OCI-LY7 (cell line): ENCODE data around the gene LAMA3. TPM values are rescaled to one million over a fixed set of nuclear protein-coding genes. Genes with fewer than 3 reads are reported as not detected.

Experiments
- BruUV-seq: library from RNA; stranded (reverse); fragments of 400-500 nt; replicated peaks from 2 replicates; lab custom pipeline; 2021; lab: Mats Ljungman, UMichigan
- CTCF ChIA-PET: fragments of 300-600 bp; sonication (Branson Sonifier 250); formaldehyde crosslinking; loops from one replicate; lab custom pipeline; 2022; ENCODE audit warnings: antibody characterized with exemption; ENCODE audit not compliant: unreplicated experiment; lab: Charles Lee
- POLR2A ChIA-PET: fragments of 300-600 bp; sonication (Branson Sonifier 250); formaldehyde crosslinking; loops from one replicate; lab custom pipeline; 2022; ENCODE audit warnings: antibody characterized with exemption; lab: Charles Lee
- DNase-seq: peaks from one replicate; pipeline ENCODE4 v3.0.0-alpha.2; 2015; ENCODE audit warnings: low spot score
- H2AFZ ChIP-seq: fragments of 200-600 bp; sonication (generic), shearing (Covaris generic); 2 replicates; pipeline ENCODE4 v1.6.1; 2014; ENCODE audit warnings: mild to moderate bottlenecking, antibody characterized with exemption, low read length, moderate library complexity
- H3K27ac ChIP-seq: fragments of 200-600 bp; sonication (generic); 2 replicates; pipeline ENCODE4 v1.5.1; 2014; ENCODE audit warnings: mixed run types, low read depth, mild to moderate bottlenecking, moderate library complexity, low read length, inconsistent platforms; ENCODE audit not compliant: poor library complexity, severe bottlenecking
- H3K36me3 ChIP-seq: fragments of 200-600 bp; sonication (generic); 2 replicates; pipeline ENCODE4 v1.6.1; 2014; ENCODE audit warnings: mild to moderate bottlenecking, antibody characterized with exemption, low read length, moderate library complexity, mixed read lengths; ENCODE audit not compliant: insufficient read depth
- H3K4me1 ChIP-seq: fragments of 200-600 bp; sonication (generic); 2 replicates; pipeline ENCODE4 v1.5.1; 2014; ENCODE audit warnings: mild to moderate bottlenecking, low read length; ENCODE audit not compliant: insufficient read depth, poor library complexity, severe bottlenecking
- H3K4me2 ChIP-seq: fragments of 200-600 bp; sonication (generic); 2 replicates; pipeline ENCODE4 v1.6.1; 2014; ENCODE audit warnings: mild to moderate bottlenecking, low read length
- H3K4me3 ChIP-seq: fragments of 200-600 bp; sonication (generic); 2 replicates; pipeline ENCODE4 v1.5.1; 2014; ENCODE audit warnings: mild to moderate bottlenecking, low read depth, low read length; ENCODE audit not compliant: poor library complexity, severe bottlenecking
- H3K79me2 ChIP-seq: fragments of 200-600 bp; sonication (generic); 2 replicates; pipeline ENCODE4 v1.6.1; 2016; ENCODE audit warnings: low read depth, mild to moderate bottlenecking, low read length, moderate library complexity, mixed read lengths; ENCODE audit not compliant: insufficient read depth
- H3K9me2 ChIP-seq: fragments of 200-600 bp; sonication (generic); 2 replicates; pipeline ENCODE4 v1.6.1; 2016; ENCODE audit warnings: mild to moderate bottlenecking, low read length, mixed read lengths; ENCODE audit not compliant: insufficient read depth
- H3K9me3 ChIP-seq: fragments of 200-600 bp; sonication (generic); 2 replicates; pipeline ENCODE4 v1.6.1; 2014; ENCODE audit warnings: mild to moderate bottlenecking, mixed run types, low read length, mixed read lengths
- H4K20me1 ChIP-seq: fragments of 200-600 bp; sonication (generic); 2 replicates; pipeline ENCODE4 v1.6.1; 2014; ENCODE audit warnings: mild to moderate bottlenecking, antibody characterized with exemption, low read length, moderate library complexity, mixed read lengths; ENCODE audit not compliant: insufficient read depth
- CTCF ChIP-seq: fragments of 200-600 bp; sonication (generic); conservative IDR thresholded peaks from 2 replicates; pipeline ENCODE4 v1.5.1; 2014; ENCODE audit warnings: mild to moderate bottlenecking, antibody characterized with exemption, low read length, moderate library complexity, mixed read lengths
- EZH2phosphoT487 ChIP-seq: fragments of 200-600 bp; sonication (generic); IDR thresholded peaks from 2 replicates; pipeline ENCODE4 v1.6.1; 2018; ENCODE audit warnings: low read depth, borderline replicate concordance, mild to moderate bottlenecking, mixed run types, antibody characterized with exemption, low read length, moderate library complexity, mixed read lengths
- intact Hi-C: fragments of 100-400 bp; cut with micrococcal nuclease; formaldehyde crosslinking; loops from one replicate; pipeline ENCODE4 v1.10.0; 2022; ENCODE audit not compliant: unreplicated experiment
- total RNA-seq, 2 experiments: library from RNA; depleted of rRNA in 1 of 2; stranded (reverse); fragments of >200 nt in 1 of 2; shearing (Covaris generic) in 1 of 2; gene quantifications; 2 replicates each; pipeline ENCODE4 v1.2.3, GENCODE V29; 2014 to 2022

The LAMA3 gene
- total RNA-seq, 2 experiments from 2014 or later: 0.16 to 1.6 TPM

GRCh38 chr18:23986600-23987359 is 297.5 kb downstream of the LAMA3 start:
- intact Hi-C loops: no loop called here
- POLR2A ChIA-PET: no interaction called here
- Histone ChIP-seq H2AFZ (no peak overlapping the region), H3K79me2 (no peaks in the 10 kb centered on the region), H3K9me2 (no peaks in the 10 kb centered on the region), H3K4me2 (no peak overlapping the region), H4K20me1 (no peaks in the 10 kb centered on the region), H3K9me3 (no peaks in the 10 kb centered on the region), H3K4me1 (peaks cover 1% of the 10 kb centered on the region), H3K4me3 (no peak overlapping the region), H3K27ac (no peak overlapping the region), H3K36me3 (no peaks in the 10 kb centered on the region)
- CTCF ChIA-PET: no interaction called here
- no TSS peak for BruUV-seq
- TF ChIP-seq CTCF: no peak
- TF ChIP-seq EZH2phosphoT487: no peak
- DNase-seq: no peak

- H3K4me1 ChIP-seq: no peaks in the 10 kb centered on the region
- no peaks in the 10 kb centered on the region for H4K20me1 ChIP-seq
- no peak overlapping the region for H2AFZ ChIP-seq
- no TSS peak for BruUV-seq
- no peaks in the 10 kb centered on the region for H3K9me2 ChIP-seq
- no peak overlapping the region for H3K4me3 ChIP-seq
- H3K36me3 ChIP-seq: no peaks in the 10 kb centered on the region
- H3K27ac ChIP-seq: no peak overlapping the region
- intact Hi-C loops: no loop called here
- CTCF ChIA-PET: no interaction called here
- TF ChIP-seq EZH2phosphoT487 (no peak), CTCF (no peak)
- no peak overlapping the region for H3K4me2 ChIP-seq
- POLR2A ChIA-PET: interaction anchor here (0.7 to 1.4 kb wide), 5 partner anchors 10 to 40 kb away, joined by 3 to 4 read pairs (median 3); no protein-coding TSS in a partner anchor
- no peaks in the 10 kb centered on the region for H3K9me3 ChIP-seq
- no peak for DNase-seq
- H3K79me2 ChIP-seq: no peaks in the 10 kb centered on the region
Observed at GRCh38 chr18:23990474-23991410, 301.5 kb downstream of the LAMA3 start.
